ENCODE data around the gene KLC1. TPM values are rescaled to one million over a fixed set of nuclear protein-coding genes. Genes with fewer than 3 reads are reported as not detected.
A peak's percentile ranks its signal among the peaks of the same experiment; 100 is the strongest.

KLC1 gene
- total RNA-seq, 2 experiments from 2014 or later: 152 to 160 TPM

DNA sequence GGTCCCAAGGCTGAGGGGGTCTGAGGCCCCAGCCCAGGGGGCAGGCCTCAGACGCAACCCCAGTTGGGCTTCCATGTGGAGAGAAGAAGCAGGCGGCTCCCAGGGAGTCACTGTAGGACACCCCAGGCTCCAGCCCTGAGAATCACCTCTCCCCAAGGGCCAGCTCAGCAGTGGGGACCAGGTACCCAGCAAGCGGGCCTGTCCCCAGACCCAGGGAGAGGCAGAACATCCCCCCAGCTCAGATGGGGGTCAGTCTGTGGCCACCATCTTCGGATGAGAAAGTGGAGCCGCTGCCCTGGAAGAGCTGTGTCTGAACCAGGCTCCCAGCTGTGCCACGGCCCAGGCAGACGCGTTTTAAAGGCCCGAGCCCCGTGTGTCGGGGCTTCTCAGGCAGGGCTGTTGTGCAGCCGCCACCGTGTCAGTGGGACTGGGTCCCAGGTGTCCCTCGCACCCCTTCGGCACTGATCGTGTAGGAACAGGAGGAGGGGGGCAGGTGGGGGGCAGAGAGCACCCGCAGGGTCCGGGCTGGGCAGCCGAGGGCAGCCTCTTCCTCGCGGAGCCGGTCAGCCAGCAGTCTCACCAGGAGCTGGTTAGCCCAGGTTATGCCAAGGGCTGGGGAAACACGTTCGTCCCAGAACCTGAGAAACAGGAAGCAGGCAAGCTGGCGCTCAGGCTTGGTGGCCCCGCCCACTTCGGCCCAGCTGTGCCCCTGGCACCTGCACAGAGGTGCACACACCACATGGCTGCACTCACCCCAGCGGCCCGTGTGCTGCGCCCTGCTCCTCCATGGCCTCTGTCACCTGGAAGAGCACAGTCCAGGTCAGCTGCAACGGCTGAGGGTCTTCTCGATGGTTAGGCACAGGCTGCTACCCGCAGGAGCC lies 69.6 kb downstream of the KLC1 start:
- no peaks in the 10 kb centered on the region for H3K27me3 Mint-ChIP-seq
- POLR2A ChIA-PET: interaction anchor here (0.9 to 1.4 kb wide), 4 partner anchors 8 to 137 kb away, joined by 3 read pairs; no protein-coding TSS in a partner anchor
- peaks cover 39% of the 10 kb centered on the region for H3K36me3 Mint-ChIP-seq (ENCODE audit: low read depth)
- no peak overlapping the region for H3K27ac Mint-ChIP-seq
- no peaks in the 10 kb centered on the region for H3K9me3 Mint-ChIP-seq
- H3K4me1 Mint-ChIP-seq: peaks cover 7% of the 10 kb centered on the region
- no peak overlapping the region for H3K4me3 Mint-ChIP-seq
- DNase-seq: no peak
- CTCF ChIA-PET: no interaction called here

- Mint-ChIP-seq H3K9me3 (no peaks in the 10 kb centered on the region), H3K4me1 (peaks cover 12% of the 10 kb centered on the region), H3K27me3 (no peaks in the 10 kb centered on the region), H3K27ac (no peak overlapping the region), H3K36me3 (ENCODE audit: low read depth) (peaks cover 37% of the 10 kb centered on the region), H3K4me3 (no peak overlapping the region)
- ChIA-PET POLR2A (interaction anchor here (0.9 to 1.4 kb wide), 3 partner anchors 7 to 22 kb away, joined by 3 read pairs; no protein-coding TSS in a partner anchor), CTCF (no interaction called here)
- no peak for DNase-seq
Observed at GRCh38 chr14:103699261-103699661, 70.2 kb downstream of the KLC1 start.

GRCh38 chr14:103699901-103700752 lies 71.1 kb downstream of the KLC1 start:
- Mint-ChIP-seq H3K9me3 (no peaks in the 10 kb centered on the region), H3K4me1 (peaks cover 19% of the 10 kb centered on the region), H3K36me3 (ENCODE audit: low read depth) (peaks cover 41% of the 10 kb centered on the region), H3K4me3 (no peak overlapping the region), H3K27me3 (no peaks in the 10 kb centered on the region), H3K27ac (no peak overlapping the region)
- DNase-seq: no peak
- CTCF ChIA-PET: no interaction called here
- POLR2A ChIA-PET: interaction anchor here (1.4 to 1.5 kb wide), 2 partner anchors 13 to 23 kb away, joined by 3 read pairs; no protein-coding TSS in a partner anchor

GRCh38 chr14:103700753-103701490 lies 71.9 kb downstream of the KLC1 start:
- H3K4me1 Mint-ChIP-seq: peaks cover 21% of the 10 kb centered on the region
- no peak for DNase-seq
- H3K27ac Mint-ChIP-seq: no peak overlapping the region
- H3K27me3 Mint-ChIP-seq: no peaks in the 10 kb centered on the region
- no peak overlapping the region for H3K4me3 Mint-ChIP-seq
- H3K36me3 Mint-ChIP-seq (ENCODE audit: low read depth): peaks cover 39% of the 10 kb centered on the region
- CTCF ChIA-PET: no interaction called here
- POLR2A ChIA-PET: interaction anchor here (1.5 kb wide), 1 partner anchor 12 kb away, joined by 3 read pairs; no protein-coding TSS in a partner anchor
- no peaks in the 10 kb centered on the region for H3K9me3 Mint-ChIP-seq

DNA sequence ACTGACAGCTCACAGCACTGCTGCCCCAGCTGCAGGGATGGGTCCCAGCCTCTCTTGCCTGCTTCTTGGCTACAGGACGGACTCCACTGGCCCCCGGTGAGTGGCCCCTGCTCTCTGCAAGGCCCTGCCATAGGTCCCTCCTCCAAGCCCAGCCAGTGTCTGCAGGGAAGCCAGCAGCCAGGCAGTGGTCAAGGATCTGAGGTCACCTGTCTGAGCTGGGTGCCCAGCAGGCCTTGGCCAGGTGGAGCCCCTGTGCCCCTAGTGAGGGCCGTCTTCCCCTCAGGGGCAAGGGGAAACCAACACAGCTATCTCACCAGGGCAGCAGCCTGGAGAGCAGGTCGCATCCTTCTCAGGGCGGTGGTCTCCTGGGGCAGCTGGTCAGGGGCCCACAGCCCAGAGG lies 73.1 kb downstream of the KLC1 start:
- DNase-seq: no peak
- H3K27ac Mint-ChIP-seq: no peak overlapping the region
- H3K36me3 Mint-ChIP-seq (ENCODE audit: low read depth): peaks cover 34% of the 10 kb centered on the region
- H3K9me3 Mint-ChIP-seq: no peaks in the 10 kb centered on the region
- CTCF ChIA-PET: no interaction called here
- POLR2A ChIA-PET: interaction anchor here (1.3 to 2.3 kb wide), 3 partner anchors 11 to 173 kb away, joined by 3 to 8 read pairs (median 5); partner anchors contain the start of genes TRMT61A, XRCC3 and ZFYVE21
- no peak overlapping the region for H3K4me3 Mint-ChIP-seq
- no peaks in the 10 kb centered on the region for H3K27me3 Mint-ChIP-seq
- peaks cover 17% of the 10 kb centered on the region for H3K4me1 Mint-ChIP-seq

DNA sequence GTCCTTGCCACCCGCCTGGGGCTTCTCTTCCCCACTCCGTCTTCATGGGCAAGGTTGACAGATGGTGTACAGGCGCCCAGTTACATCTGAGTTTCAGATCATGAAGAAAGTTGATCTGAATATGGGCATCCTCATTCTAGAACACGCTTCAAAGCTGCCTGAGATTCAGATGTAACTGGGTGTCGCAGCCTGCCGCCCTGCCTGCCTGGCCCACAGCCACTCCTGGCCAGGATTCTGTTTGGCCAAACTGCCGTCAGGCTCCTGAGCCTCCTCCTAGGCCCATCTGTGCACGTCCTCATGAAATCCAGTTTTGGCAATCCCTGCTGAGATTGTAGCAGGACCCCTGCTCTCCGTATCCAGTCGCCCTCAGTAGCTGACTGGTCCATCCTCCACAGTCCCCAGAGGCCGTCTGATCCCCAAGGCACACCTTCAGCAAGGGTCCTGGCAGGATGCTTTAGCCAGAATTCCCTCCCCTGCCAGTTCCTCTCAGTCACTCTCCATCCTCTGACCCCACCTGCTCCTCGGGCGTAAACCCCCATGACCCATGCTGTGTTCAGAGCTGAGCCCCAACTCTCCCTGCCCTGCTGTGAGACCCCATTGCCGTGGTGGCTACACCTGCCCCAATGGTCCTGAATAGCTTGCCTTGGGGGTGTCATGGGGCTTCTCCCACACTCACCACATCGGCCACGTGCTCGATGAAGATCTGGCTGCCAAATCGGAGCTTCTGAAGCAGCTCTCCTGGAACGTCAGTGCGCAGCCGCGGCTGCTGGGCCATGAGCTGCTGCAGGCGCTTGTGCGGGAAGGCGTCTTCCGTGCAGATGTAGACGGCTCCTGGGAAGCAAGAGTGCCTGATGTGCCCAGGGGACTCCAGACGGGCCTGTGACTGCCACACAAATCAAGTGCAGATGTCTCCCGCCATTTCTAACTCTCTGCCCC lies 73.8 kb downstream of the KLC1 start:
- POLR2A ChIA-PET: interaction anchor here (1.2 to 2.3 kb wide), 4 partner anchors 11 to 174 kb away, joined by 3 to 8 read pairs (median 6); partner anchors contain the start of genes BAG5, TRMT61A, XRCC3 and ZFYVE21
- Mint-ChIP-seq H3K27ac (no peak overlapping the region), H3K9me3 (no peaks in the 10 kb centered on the region), H3K36me3 (ENCODE audit: low read depth) (peaks cover 31% of the 10 kb centered on the region), H3K4me1 (peaks cover 15% of the 10 kb centered on the region), H3K4me3 (no peak overlapping the region), H3K27me3 (no peaks in the 10 kb centered on the region)
- CTCF ChIA-PET: no interaction called here
- DNase-seq: no peak

GRCh38 chr14:103703433-103704385 lies 74.7 kb downstream of the KLC1 start:
- CTCF ChIA-PET: no interaction called here
- Mint-ChIP-seq H3K9me3 (no peaks in the 10 kb centered on the region), H3K27ac (no peak overlapping the region), H3K4me1 (peaks cover 15% of the 10 kb centered on the region), H3K36me3 (ENCODE audit: low read depth) (peaks cover 37% of the 10 kb centered on the region), H3K4me3 (no peak overlapping the region), H3K27me3 (no peaks in the 10 kb centered on the region)
- DNase-seq: no peak
- POLR2A ChIA-PET: interaction anchor here (0.8 to 2.3 kb wide), 4 partner anchors 10 to 142 kb away, joined by 3 to 8 read pairs (median 6); partner anchors contain the start of genes BAG5, XRCC3 and ZFYVE21

DNA sequence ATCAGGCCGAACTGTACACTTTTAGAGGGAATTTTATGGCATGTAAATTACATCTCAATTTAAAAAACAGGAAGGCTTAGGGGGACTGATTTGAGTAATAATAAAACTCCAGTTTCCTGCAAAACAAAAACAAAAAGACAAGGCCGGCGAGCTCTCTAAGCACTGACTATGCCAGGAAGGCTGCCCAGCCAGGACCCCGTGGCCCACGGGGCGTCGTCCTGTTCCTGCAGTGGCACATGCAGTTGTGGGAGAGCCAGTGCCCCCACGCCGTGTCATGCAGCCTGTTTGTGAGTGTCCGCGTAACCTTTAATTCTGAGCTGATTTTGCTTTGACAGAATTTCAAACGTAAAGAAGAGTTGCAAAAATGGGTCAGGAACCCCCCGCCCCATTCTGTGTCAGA lies 75.7 kb downstream of the KLC1 start:
- H3K4me1 Mint-ChIP-seq: peaks cover 15% of the 10 kb centered on the region
- H3K9me3 Mint-ChIP-seq: no peaks in the 10 kb centered on the region
- no peak for DNase-seq
- H3K27me3 Mint-ChIP-seq: no peaks in the 10 kb centered on the region
- POLR2A ChIA-PET: interaction anchor here (0.8 to 3.1 kb wide), 3 partner anchors 9 to 27 kb away, joined by 4 to 15 read pairs (median 7); partner anchors contain the start of genes XRCC3 and ZFYVE21
- H3K27ac Mint-ChIP-seq: peak overlapping the region; percentile 21
- CTCF ChIA-PET: no interaction called here
- H3K4me3 Mint-ChIP-seq: no peak overlapping the region
- H3K36me3 Mint-ChIP-seq (ENCODE audit: low read depth): peaks cover 44% of the 10 kb centered on the region

DNA sequence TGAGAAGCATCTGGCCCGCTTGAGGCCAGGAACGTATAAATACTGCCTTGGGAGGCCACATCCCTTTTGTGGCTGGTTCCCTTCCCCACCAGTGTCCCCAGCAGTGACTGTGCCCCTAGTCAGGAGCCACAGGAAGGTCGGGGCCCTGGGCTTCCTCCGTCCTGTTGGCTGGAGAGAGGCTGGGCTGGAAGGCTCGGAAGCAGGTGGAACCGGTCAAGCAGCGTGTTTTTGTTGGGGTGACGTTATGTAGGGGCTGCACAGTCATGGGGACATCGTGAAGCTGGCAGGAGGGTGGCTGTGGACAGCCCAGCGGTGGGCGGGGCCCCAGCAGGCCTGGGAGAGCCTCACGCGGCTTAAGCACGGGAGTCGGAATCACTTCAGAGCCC lies 76.1 kb downstream of the KLC1 start:
- H3K4me1 Mint-ChIP-seq: peaks cover 15% of the 10 kb centered on the region
- H3K4me3 Mint-ChIP-seq: no peak overlapping the region
- no peak for DNase-seq
- peaks cover 45% of the 10 kb centered on the region for H3K36me3 Mint-ChIP-seq (ENCODE audit: low read depth)
- H3K9me3 Mint-ChIP-seq: no peaks in the 10 kb centered on the region
- POLR2A ChIA-PET: interaction anchor here (2.2 to 3.1 kb wide), 2 partner anchors 9 to 10 kb away, joined by 7 to 15 read pairs; partner anchors contain the start of genes XRCC3 and ZFYVE21
- CTCF ChIA-PET: no interaction called here
- H3K27me3 Mint-ChIP-seq: no peaks in the 10 kb centered on the region
- H3K27ac Mint-ChIP-seq: no peak overlapping the region

- peaks cover 46% of the 10 kb centered on the region for H3K36me3 Mint-ChIP-seq (ENCODE audit: low read depth)
- no peak overlapping the region for H3K27ac Mint-ChIP-seq
- H3K27me3 Mint-ChIP-seq: no peaks in the 10 kb centered on the region
- CTCF ChIA-PET: no interaction called here
- no peak for DNase-seq
- no peak overlapping the region for H3K4me3 Mint-ChIP-seq
- H3K9me3 Mint-ChIP-seq: no peaks in the 10 kb centered on the region
- peaks cover 15% of the 10 kb centered on the region for H3K4me1 Mint-ChIP-seq
- POLR2A ChIA-PET: interaction anchor here (3.1 kb wide), 1 partner anchor 10 kb away, joined by 15 read pairs; the partner anchor contains the start of genes XRCC3 and ZFYVE21
Observed at GRCh38 chr14:103705504-103706284, 76.7 kb downstream of the KLC1 start.
